ENCODE data around the gene ATP6V0A4. TPM values are rescaled to one million over a fixed set of nuclear protein-coding genes. Genes with fewer than 3 reads are reported as not detected.
A peak's percentile ranks its signal among the peaks of the same experiment; 100 is the strongest.

ATP6V0A4 gene
- total RNA-seq, 1 experiment from 2014 or later = 7.7 TPM

DNA sequence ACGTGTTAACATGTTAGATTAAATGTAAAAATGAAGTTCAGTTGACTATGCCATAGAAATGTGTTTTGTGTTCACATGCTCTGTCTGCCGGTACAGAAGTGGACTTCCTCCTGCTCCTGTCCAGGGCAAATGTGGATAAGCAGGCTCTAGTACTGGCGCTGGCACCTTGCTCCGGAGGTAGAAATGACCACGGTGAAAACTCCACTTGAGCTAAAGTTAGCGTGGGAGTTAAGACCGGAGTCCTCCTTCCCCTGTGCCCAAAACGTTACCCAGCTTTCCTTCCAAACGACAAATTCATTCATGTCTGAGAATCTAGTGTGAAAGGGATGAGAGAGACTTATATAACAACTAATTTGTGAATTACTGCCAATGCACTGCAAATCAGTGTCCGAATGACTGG lies 35.0 kb upstream of the ATP6V0A4 start:
- Mint-ChIP-seq H3K9me3 (ENCODE audit: low read depth, unreplicated experiment) (no peaks in the 10 kb centered on the region), H3K4me1 (ENCODE audit: low read depth, unreplicated experiment) (peaks cover 12% of the 10 kb centered on the region), H3K4me3 (ENCODE audit: low read depth, unreplicated experiment) (no peak overlapping the region), H3K36me3 (ENCODE audit: insufficient read depth, unreplicated experiment) (no peaks in the 10 kb centered on the region), H3K27ac (ENCODE audit: unreplicated experiment) (no peak overlapping the region), H3K27me3 (ENCODE audit: unreplicated experiment) (no peaks in the 10 kb centered on the region)
- TF ChIP-seq, protein P1, sequence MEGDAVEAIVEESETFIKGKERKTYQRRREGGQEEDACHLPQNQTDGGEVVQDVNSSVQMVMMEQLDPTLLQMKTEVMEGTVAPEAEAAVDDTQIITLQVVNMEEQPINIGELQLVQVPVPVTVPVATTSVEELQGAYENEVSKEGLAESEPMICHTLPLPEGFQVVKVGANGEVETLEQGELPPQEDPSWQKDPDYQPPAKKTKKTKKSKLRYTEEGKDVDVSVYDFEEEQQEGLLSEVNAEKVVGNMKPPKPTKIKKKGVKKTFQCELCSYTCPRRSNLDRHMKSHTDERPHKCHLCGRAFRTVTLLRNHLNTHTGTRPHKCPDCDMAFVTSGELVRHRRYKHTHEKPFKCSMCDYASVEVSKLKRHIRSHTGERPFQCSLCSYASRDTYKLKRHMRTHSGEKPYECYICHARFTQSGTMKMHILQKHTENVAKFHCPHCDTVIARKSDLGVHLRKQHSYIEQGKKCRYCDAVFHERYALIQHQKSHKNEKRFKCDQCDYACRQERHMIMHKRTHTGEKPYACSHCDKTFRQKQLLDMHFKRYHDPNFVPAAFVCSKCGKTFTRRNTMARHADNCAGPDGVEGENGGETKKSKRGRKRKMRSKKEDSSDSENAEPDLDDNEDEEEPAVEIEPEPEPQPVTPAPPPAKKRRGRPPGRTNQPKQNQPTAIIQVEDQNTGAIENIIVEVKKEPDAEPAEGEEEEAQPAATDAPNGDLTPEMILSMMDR (IDR thresholded peaks at IDR 0.05; ENCODE audit: unreplicated experiment) = no peak
- no peak for DNase-seq
- BruUV-seq (replicated peaks) = no TSS peak
- CTCF ChIA-PET = no interaction called here
- intact Hi-C loops (cut with micrococcal nuclease; ENCODE audit: unreplicated experiment) = no loop called here

- H3K36me3 Mint-ChIP-seq (ENCODE audit: insufficient read depth, unreplicated experiment) = no peaks in the 10 kb centered on the region
- no peak for DNase-seq
- TF ChIP-seq, protein P1 (IDR thresholded peaks at IDR 0.05; ENCODE audit: unreplicated experiment) = no peak
- no peak overlapping the region for H3K27ac Mint-ChIP-seq (ENCODE audit: unreplicated experiment)
- H3K27me3 Mint-ChIP-seq (ENCODE audit: unreplicated experiment) = no peaks in the 10 kb centered on the region
- intact Hi-C loops (cut with micrococcal nuclease; ENCODE audit: unreplicated experiment) = loop anchor here (5.0 kb wide), 1 partner anchor 72 kb away; no protein-coding TSS in a partner anchor
- BruUV-seq (replicated peaks) = no TSS peak
- H3K4me1 Mint-ChIP-seq (ENCODE audit: low read depth, unreplicated experiment) = peaks cover 21% of the 10 kb centered on the region
- no peaks in the 10 kb centered on the region for H3K9me3 Mint-ChIP-seq (ENCODE audit: low read depth, unreplicated experiment)
- H3K4me3 Mint-ChIP-seq (ENCODE audit: low read depth, unreplicated experiment) = no peak overlapping the region
- CTCF ChIA-PET = no interaction called here
Measured at GRCh38 chr7:138829335-138829734, 31.3 kb upstream of the ATP6V0A4 start.

GRCh38 chr7:138828302-138828701 lies 30.3 kb upstream of the ATP6V0A4 start:
- no peaks in the 10 kb centered on the region for H3K36me3 Mint-ChIP-seq (ENCODE audit: insufficient read depth, unreplicated experiment)
- H3K27ac Mint-ChIP-seq (ENCODE audit: unreplicated experiment) = peak overlapping the region; percentile 33
- no TSS peak for BruUV-seq (replicated peaks)
- no peaks in the 10 kb centered on the region for H3K27me3 Mint-ChIP-seq (ENCODE audit: unreplicated experiment)
- DNase-seq = peak; percentile 52
- CTCF ChIA-PET = interaction anchor here (0.5 to 1.7 kb wide), 8 partner anchors 9 to 747 kb away, joined by 3 to 7 read pairs (median 4); no protein-coding TSS in a partner anchor
- H3K4me1 Mint-ChIP-seq (ENCODE audit: low read depth, unreplicated experiment) = peaks cover 21% of the 10 kb centered on the region
- H3K9me3 Mint-ChIP-seq (ENCODE audit: low read depth, unreplicated experiment) = no peaks in the 10 kb centered on the region
- intact Hi-C loops (cut with micrococcal nuclease; ENCODE audit: unreplicated experiment) = loop anchor here (1.0 to 5.0 kb wide), 3 partner anchors 31 to 71 kb away; partner anchors contain the start of gene TMEM213
- H3K4me3 Mint-ChIP-seq (ENCODE audit: low read depth, unreplicated experiment) = no peak overlapping the region
- TF ChIP-seq, protein P1 (IDR thresholded peaks at IDR 0.05; ENCODE audit: unreplicated experiment) = no peak

GRCh38 chr7:138825049-138825721 lies 27.2 kb upstream of the ATP6V0A4 start:
- no peak for DNase-seq
- CTCF ChIA-PET = no interaction called here
- Mint-ChIP-seq H3K4me3 (ENCODE audit: low read depth, unreplicated experiment) (no peak overlapping the region), H3K36me3 (ENCODE audit: insufficient read depth, unreplicated experiment) (no peaks in the 10 kb centered on the region), H3K4me1 (ENCODE audit: low read depth, unreplicated experiment) (peaks cover 21% of the 10 kb centered on the region), H3K9me3 (ENCODE audit: low read depth, unreplicated experiment) (no peaks in the 10 kb centered on the region), H3K27me3 (ENCODE audit: unreplicated experiment) (no peaks in the 10 kb centered on the region), H3K27ac (ENCODE audit: unreplicated experiment) (no peak overlapping the region)
- intact Hi-C loops (cut with micrococcal nuclease; ENCODE audit: unreplicated experiment) = loop anchor here (5.0 kb wide), 1 partner anchor 68 kb away; no protein-coding TSS in a partner anchor
- TF ChIP-seq, protein P1 (IDR thresholded peaks at IDR 0.05; ENCODE audit: unreplicated experiment) = no peak
- no TSS peak for BruUV-seq (replicated peaks)

All from Calu3 (cell line).